GM12891 (cell line): ENCODE results near the gene ACER3.
"Not testable (repeated sequence)": the region's sequence is repeated elsewhere in the genome, so short reads cannot be mapped to it uniquely, and the experiment has no call there.

Experiments used
- DNase-seq: peaks from one replicate; pipeline ENCODE4 v3.0.0; 2011; ENCODE audit warnings: low spot score; ENCODE audit not compliant: insufficient read length
- FAIRE-seq: peaks from 2 replicates; lab custom pipeline; 2011; peaks lifted over from hg19 to GRCh38; lab: Jason Lieb, UNC
- PAX5 ChIP-seq: IDR thresholded peaks from 2 replicates; pipeline ENCODE4 v1.6.1; 2011; ENCODE audit warnings: low read length, moderate library complexity, mild to moderate bottlenecking; ENCODE audit not compliant: insufficient read depth, severe bottlenecking
- POLR2A ChIP-seq: IDR thresholded peaks from 2 replicates; pipeline ENCODE4 v1.6.1; 2011; ENCODE audit warnings: low read depth, low read length, control low read depth
- POLR2AphosphoS5 ChIP-seq: IDR thresholded peaks from 2 replicates; pipeline ENCODE4 v1.6.1; 2011; ENCODE audit warnings: low read depth, low read length, control low read depth
- POU2F2 ChIP-seq: IDR thresholded peaks from 2 replicates; pipeline ENCODE4 v1.6.1; 2011; ENCODE audit warnings: low read depth, mild to moderate bottlenecking, control low read depth, low read length, moderate library complexity
- SPI1 ChIP-seq: IDR thresholded peaks from 2 replicates; pipeline ENCODE4 v1.6.1; 2011; ENCODE audit warnings: low read depth, low read length, control low read depth
- TAF1 ChIP-seq: IDR thresholded peaks from 2 replicates; pipeline ENCODE4 v1.6.1; 2011; ENCODE audit warnings: low read depth, low read length, control low read depth

The ACER3 gene

GRCh38 chr11:76897233-76897632 lies 36.5 kb downstream of the ACER3 start:
- peak; percentile 45 for FAIRE-seq

GRCh38 chr11:76901144-76901543 lies 40.4 kb downstream of the ACER3 start:
- no peak for DNase-seq
- no peak for TF ChIP-seq POLR2AphosphoS5
- no peak for TF ChIP-seq POU2F2
- TF ChIP-seq PAX5: no peak
- TF ChIP-seq POLR2A: no peak
- TF ChIP-seq SPI1: no peak
- no peak for FAIRE-seq

More at GRCh38 chr11:76897233-76897632, 36.5 kb downstream of the ACER3 start:
- TF ChIP-seq POLR2AphosphoS5: no peak
- TF ChIP-seq SPI1: no peak
- no peak for TF ChIP-seq POLR2A
- TF ChIP-seq POU2F2: no peak
- TF ChIP-seq TAF1: no peak
- no peak for TF ChIP-seq PAX5
- no peak for DNase-seq

GRCh38 chr11:76901622-76902021 lies 40.9 kb downstream of the ACER3 start:
- FAIRE-seq, DNase-seq: not testable (repeated sequence)

GRCh38 chr11:76902121-76903014 lies 41.6 kb downstream of the ACER3 start:
- FAIRE-seq: peak; percentile 35
- TF ChIP-seq SPI1: no peak
- no peak for TF ChIP-seq POU2F2
- no peak for TF ChIP-seq POLR2A
- TF ChIP-seq TAF1: no peak
- no peak for TF ChIP-seq PAX5
- no peak for TF ChIP-seq POLR2AphosphoS5
- DNase-seq: no peak

GRCh38 chr11:76903325-76903724 lies 42.6 kb downstream of the ACER3 start:
- TF ChIP-seq POLR2A: no peak
- no peak for TF ChIP-seq TAF1
- TF ChIP-seq PAX5: no peak
- no peak for TF ChIP-seq POLR2AphosphoS5
- no peak for TF ChIP-seq POU2F2
- no peak for TF ChIP-seq SPI1
- FAIRE-seq (no peak), DNase-seq (no peak)

GRCh38 chr11:76910620-76911414 lies 50.1 kb downstream of the ACER3 start:
- FAIRE-seq (no peak), DNase-seq (no peak)
- TF ChIP-seq SPI1 (no peak), PAX5 (no peak), TAF1 (no peak), POLR2AphosphoS5 (no peak), POU2F2 (no peak), POLR2A (no peak)

GRCh38 chr11:76911415-76911808 lies 50.7 kb downstream of the ACER3 start:
- TF ChIP-seq TAF1 (no peak), POU2F2 (no peak), POLR2AphosphoS5 (no peak), PAX5 (no peak), SPI1 (no peak), POLR2A (no peak)
- DNase-seq (no peak), FAIRE-seq (no peak)

- DNase-seq: no peak
- no peak for FAIRE-seq
- no peak for TF ChIP-seq SPI1
- TF ChIP-seq POLR2AphosphoS5: no peak
- no peak for TF ChIP-seq PAX5
- TF ChIP-seq POLR2A: no peak
- TF ChIP-seq POU2F2: no peak
- TF ChIP-seq TAF1: no peak
Observed at GRCh38 chr11:76916712-76917111, 56.0 kb downstream of the ACER3 start.

- peak; percentile 72 for FAIRE-seq
Observed at GRCh38 chr11:76918941-76919386, 58.2 kb downstream of the ACER3 start.

More at GRCh38 chr11:76918941-76919386, 58.2 kb downstream of the ACER3 start:
- no peak for DNase-seq
- TF ChIP-seq SPI1 (no peak), POLR2A (no peak), PAX5 (no peak), POU2F2 (no peak), POLR2AphosphoS5 (no peak), TAF1 (no peak)
